ENCODE results near the gene C11orf97. TPM values are rescaled to one million over a fixed set of nuclear protein-coding genes. Genes with fewer than 3 reads are reported as not detected.

The C11orf97 gene
- total RNA-seq, 1 donor from 2014 or later = not detected

DNA sequence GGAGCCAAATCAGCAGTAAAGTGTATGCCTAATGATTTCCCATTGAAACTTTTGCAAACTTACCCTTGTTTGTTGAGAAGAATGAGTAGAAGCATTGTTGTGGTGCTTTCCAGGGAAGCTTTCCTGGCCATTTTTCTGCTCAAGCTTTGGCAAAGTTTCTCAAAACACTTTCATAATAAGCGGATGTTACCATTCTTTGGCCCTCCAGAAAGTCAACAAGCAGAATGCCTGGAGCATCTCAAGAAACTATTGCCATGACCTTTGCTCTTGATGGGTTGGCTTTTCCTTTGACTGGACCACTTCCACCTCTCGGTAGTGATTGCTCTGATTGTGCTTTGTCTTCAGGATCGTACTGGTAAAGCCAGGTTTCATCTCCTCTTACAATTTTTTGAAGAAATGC is 65.6 kb downstream of the C11orf97 start:
- no peak for DNase-seq
- no peak for ATAC-seq (ENCODE audit: poor library complexity)
- intact Hi-C loops (cut with DNase I) = no loop called here

Small RNAs within 50 kb of the gene (microRNA-seq; reads per million reads assigned to microRNA genes)
- gene MIR548L = 0.97 reads per million

Other genes starting within 250 kb of the C11orf97 start
- not detected for gene IZUMO1R, start 207.9 kb upstream of the C11orf97 start, total RNA-seq
- gene GPR83, start 111.0 kb upstream of the C11orf97 start, total RNA-seq = 0.27 TPM
- gene MRE11, start 18.6 kb upstream of the C11orf97 start, total RNA-seq = 6.4 TPM
- gene ANKRD49, start 18.5 kb upstream of the C11orf97 start, total RNA-seq = 4.6 TPM
- gene FUT4, start 31.5 kb downstream of the C11orf97 start, total RNA-seq = 1.4 TPM
- 0.78 TPM for gene PIWIL4, start 54.9 kb downstream of the C11orf97 start, total RNA-seq